Posterior vena cava (tissue), 2 donors: ENCODE results near the gene NAT9. TPM values are rescaled to one million over a fixed set of nuclear protein-coding genes. Genes with fewer than 3 reads are reported as not detected.

Experiments
- DNase-seq: peaks from one replicate; pipeline ENCODE4 v3.0.0-alpha.2; 2020; ENCODE audit warnings: low spot score
- intact Hi-C, 2 donors: fragments of 100-400 bp; cut with DNase I; formaldehyde crosslinking; loops; one replicate each; pipeline versions ENCODE4 v1.14.1 to v1.14.2; 2022 to 2023
- total RNA-seq, 2 donors: library from RNA; stranded (reverse); fragmentation: NEBNext Ultra II Directional; extraction: Animal tissue kit (Norgen Biotek cat#: 25700); gene quantifications; one replicate each; pipeline ENCODE4 v1.2.1, GENCODE V29; 2021
- donor health status: DM: yes; HTN: yes; CAD: no.
- donor health status: DM: yes; HTN: yes; CAD: no.

NAT9 gene
- total RNA-seq, 2 donors from 2014 or later, result 26.8 to 31.7 TPM

DNA sequence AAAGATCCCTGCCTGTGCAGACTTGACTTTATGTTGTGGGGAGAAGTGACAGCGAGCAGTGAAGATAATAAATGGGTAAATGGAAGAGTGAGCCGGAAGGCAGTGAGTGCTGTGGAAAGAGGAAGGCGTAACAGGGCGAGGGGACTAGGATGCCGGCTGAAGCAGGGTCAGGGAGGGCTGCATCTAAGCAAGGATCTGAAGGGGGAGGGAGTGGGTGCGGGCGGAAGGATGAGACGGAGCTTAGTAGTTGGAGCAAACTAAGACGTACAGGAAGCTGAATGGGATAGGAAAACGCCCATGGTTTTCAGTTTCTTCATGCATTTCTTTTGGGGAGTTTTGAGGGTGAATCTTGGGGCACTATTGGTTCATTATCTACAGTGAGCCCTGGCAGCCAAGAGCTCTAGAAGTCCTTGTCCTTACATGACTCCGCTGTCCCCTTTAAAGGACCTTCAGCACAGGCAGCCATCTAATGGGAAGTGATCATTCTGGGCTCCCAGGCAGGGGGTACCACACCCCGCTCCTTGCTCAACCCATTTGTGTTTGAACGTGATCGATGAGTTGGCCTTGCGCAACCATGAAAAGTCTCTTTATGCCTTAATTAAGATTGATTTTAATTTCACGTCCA is 10.4 kb upstream of the NAT9 start:
- no peak for DNase-seq
- intact Hi-C loops, result no loop called here

- intact Hi-C loops, result no loop called here
- DNase-seq, result no peak
Measured at GRCh38 chr17:74785981-74786360, 9.8 kb upstream of the NAT9 start.

DNA sequence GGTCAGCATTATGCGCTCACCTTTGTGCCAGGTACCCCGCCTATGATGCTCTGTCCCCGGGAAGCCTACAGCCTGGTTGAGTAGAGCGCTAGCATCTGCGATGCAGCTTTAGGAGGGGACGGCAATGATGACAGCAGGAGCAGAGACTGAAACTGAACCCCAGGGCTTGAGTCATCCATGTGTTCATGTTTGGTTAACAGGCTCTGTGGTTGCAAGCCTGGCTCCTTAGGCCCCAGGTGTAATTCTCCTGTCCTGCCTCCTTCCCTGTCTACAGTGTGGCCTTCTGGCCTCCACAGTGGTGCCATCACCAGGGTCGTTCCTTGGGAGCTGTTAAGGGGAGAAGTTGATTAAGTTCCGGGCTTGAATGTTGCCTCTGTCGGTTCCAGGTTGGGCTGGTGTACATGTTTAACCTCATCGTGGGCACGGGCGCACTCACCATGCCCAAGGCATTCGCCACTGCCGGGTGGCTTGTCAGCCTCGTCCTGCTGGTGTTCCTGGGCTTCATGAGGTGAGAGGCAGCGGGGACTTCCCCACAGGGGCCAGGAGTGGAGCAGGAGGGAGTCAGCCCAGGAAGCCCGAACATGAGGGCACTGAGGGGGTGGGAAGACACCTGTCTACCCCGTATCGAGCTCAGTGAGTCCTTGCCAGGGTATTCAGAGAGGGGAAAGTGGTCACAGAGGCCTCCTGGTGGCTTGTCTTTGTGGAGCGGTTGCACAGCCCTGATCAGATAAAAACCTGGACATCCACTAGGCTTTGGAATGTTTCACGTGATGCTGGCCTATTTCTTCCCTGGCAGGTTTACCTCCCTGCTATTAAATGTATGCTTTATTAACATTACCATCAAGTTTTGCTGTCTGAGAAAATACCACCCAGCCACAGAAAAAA is 9.2 kb upstream of the NAT9 start:
- intact Hi-C loops, result no loop called here
- DNase-seq, result no peak

DNA sequence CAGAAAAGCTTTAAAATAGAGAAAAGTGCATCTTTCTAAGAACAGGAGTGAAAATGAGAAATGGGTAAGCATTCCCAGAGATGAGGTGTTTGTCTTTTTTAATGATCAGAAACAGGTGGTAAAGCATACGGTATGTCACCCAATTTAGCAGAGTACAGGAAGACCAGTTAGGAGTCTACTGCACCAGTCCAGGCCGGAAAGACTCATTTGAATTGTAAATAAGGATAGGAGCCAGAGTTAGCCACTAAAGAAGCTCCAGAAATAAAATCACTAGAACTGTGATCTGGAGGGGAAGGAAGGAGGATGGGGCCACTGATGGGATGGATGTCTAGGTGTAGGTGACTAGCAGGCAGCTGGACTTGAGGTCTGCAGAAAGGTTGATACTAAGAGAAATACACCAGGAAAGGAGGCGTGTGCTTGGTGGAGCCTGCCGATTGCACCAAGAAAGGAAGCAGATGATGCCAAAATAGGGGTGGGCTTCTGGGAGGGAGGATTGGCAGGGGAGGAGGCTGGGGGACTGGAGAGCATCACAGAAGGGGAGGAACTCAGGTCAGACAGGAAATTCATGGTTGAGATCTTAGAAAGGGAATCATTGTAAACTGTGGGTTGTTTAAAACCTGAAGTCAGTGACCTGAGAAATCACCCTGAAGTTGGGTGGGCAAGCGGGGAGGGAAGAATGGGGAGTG is 8.1 kb upstream of the NAT9 start:
- DNase-seq, result no peak
- intact Hi-C loops, result no loop called here

DNA sequence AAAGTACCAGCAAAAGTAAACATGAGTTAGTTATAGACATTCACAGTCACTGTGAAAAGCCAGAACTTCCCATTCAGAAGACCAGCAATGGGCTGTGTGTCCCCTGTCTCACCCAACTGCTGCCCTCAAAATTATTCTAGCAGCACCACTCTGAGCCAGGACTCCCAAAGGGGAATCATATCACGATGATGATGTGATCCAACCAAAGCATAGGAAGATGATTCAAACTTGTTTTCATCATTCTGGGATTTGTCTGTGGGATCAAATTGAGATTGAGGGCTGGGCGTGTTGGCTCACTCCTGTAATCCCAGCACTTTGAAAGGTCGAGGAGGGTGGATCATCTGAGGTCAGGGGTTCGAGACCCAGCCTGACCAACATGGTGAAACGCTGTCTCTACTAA is 6.4 kb upstream of the NAT9 start:
- intact Hi-C loops, result no loop called here
- no peak for DNase-seq

- intact Hi-C loops, result no loop called here
Measured at GRCh38 chr17:74780443-74781238, 4.5 kb upstream of the NAT9 start.

GRCh38 chr17:74779948-74780400 is 3.8 kb upstream of the NAT9 start:
- intact Hi-C loops, result loop anchor here in 1 of 2 donors (10.0 kb wide), 1 partner anchor 1685 kb away; the partner anchor contains the start of gene SLC39A11

More at GRCh38 chr17:74780443-74781238, 4.5 kb upstream of the NAT9 start:
- DNase-seq, result no peak

GRCh38 chr17:74779501-74779900 is 3.4 kb upstream of the NAT9 start:
- intact Hi-C loops, result loop anchor here in 1 of 2 donors (10.0 kb wide), 1 partner anchor 1685 kb away; the partner anchor contains the start of gene SLC39A11
- no peak for DNase-seq

More at GRCh38 chr17:74779948-74780400, 3.8 kb upstream of the NAT9 start:
- DNase-seq, result no peak

DNA sequence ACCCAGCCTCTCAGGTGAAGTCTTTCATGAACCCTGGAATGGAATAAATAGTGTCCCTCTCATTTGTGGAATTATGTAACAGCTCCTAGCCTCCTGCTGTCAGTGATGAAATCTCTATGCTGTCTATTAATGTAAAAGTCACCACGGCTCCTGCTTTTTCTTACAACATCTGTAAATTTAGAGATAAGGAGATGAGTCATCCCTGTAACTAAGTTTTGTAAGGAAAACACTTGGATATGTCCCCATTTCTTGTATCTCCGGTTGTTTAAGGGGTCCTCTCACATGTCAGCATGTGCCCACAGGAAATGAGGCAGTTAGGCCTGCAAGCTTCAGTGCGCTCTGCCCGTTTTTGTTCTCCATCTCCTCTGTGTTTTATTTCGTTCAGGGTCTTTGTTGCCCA is 2.8 kb upstream of the NAT9 start:
- intact Hi-C loops, result loop anchor here in 1 of 2 donors (10.0 kb wide), 1 partner anchor 1684 kb away; the partner anchor contains the start of gene SLC39A11
- no peak for DNase-seq

DNA sequence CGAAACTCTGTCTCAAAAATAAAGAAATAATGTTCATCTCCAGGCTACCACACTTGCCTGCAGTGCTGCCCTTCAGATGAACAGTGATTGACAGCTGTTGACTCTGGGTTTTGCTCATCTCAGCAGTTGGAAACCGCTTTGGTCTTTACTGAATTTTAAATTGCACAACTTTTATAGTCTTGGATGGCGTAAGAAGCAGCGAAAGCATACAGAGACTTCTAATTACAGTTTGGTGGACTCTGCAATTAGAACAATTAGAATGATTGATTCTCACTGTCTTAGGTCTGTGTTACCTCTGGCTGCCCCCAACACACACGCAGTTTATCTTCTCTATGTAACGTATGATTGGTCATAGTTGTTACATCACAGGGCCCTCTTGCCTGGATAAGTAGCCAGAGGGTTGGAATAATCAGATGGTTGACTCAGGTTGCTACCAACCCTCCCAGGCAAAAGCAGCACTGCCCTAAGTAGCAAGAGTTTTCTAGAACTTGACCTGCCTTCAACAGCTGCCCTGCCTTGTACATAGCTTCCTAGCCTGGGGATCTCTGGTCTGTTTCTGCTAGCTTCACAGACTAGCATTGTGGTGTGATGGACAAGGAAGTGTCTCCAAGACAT is 1.9 kb upstream of the NAT9 start:
- DNase-seq, result no peak
- intact Hi-C loops, result loop anchor here in 1 of 2 donors (10.0 kb wide), 1 partner anchor 1683 kb away; the partner anchor contains the start of gene SLC39A11

DNA sequence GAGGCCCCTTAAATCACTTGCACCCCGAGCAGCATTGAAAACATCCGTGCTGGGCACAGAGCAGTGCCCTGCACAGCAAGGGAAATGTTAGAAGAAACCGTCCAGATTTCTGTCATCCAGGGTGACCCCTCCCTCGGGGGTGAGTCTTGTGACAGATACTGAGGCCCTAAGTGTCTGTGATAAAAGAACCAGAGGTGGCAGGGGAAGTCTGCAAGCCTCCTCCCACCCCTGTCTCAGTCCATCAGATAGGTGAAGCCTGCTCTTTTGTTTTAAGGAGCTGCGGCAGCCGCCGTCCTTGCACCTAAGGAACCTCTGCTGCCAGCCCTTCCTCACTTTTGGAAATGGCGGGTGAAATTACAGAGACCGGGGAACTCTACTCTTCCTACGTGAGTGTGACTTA is 845 bp upstream of the NAT9 start:
- DNase-seq, result no peak
- intact Hi-C loops, result loop anchor here in 1 of 2 donors (10.0 kb wide), 1 partner anchor 1682 kb away; the partner anchor contains the start of gene SLC39A11

GRCh38 chr17:74775409-74776043 is 619 bp downstream of the NAT9 start:
- intact Hi-C loops, result loop anchor here in 1 of 2 donors (10.0 kb wide), 1 partner anchor 1681 kb away; the partner anchor contains the start of gene SLC39A11
- DNase-seq, result no peak

DNA sequence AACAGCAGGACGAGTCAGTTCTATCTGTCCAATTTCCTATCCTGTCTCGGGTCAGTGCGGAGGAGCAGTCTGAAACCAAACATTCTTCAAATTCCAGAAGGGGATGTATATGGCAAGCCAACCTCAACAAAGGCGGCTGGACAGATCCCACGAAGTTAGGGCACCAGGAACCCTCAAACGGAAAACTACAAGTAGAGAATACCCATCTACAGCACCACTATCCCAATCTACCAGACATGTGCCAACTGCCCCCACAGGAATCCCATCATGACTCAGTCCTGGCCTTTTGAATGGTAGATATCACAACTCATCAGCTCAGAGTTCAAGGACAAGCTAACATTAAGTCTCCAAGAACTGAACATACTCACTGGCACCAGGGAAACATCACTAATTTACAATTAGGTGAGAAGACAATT is 2.3 kb downstream of the NAT9 start:
- DNase-seq, result no peak
- intact Hi-C loops, result loop anchor here in 1 of 2 donors (10.0 kb wide), 1 partner anchor 1679 kb away; the partner anchor contains the start of gene SLC39A11

- no peak for DNase-seq
- intact Hi-C loops, result loop anchor here in 1 of 2 donors (10.0 kb wide), 1 partner anchor 1679 kb away; the partner anchor contains the start of gene SLC39A11
Measured at GRCh38 chr17:74773414-74773813, 2.7 kb downstream of the NAT9 start.

DNA sequence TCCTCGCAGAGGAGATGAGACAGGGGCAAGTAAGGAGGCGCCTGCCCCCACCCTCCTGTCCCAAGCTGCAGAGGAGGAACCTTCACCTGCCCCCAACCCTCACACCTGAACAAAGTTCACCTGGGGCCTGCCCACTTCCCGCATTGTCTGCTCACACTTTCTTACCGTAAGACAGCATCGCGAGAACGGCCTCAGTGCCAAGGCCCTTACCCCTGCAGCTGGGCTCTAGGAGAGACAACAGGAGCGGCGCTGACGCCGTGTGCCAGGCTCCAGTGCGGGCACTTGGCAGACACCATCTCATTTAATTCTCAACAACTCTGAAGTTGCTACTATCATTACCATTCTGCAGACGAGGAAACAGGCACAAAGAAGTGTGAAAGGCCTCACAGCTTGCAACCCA is 4.1 kb downstream of the NAT9 start:
- intact Hi-C loops, result loop anchor here in 1 of 2 donors (10.0 kb wide), 1 partner anchor 1677 kb away; the partner anchor contains the start of gene SLC39A11
- DNase-seq, result no peak

- DNase-seq, result no peak
- intact Hi-C loops, result loop anchor here in 1 of 2 donors (10.0 kb wide), 1 partner anchor 1677 kb away; the partner anchor contains the start of gene SLC39A11
Measured at GRCh38 chr17:74771319-74771914, 4.7 kb downstream of the NAT9 start.
